NCI-H526 (cell line): ENCODE data around the gene CDH23.

Experiments used
- DNase-seq, 2 experiments: peaks; one replicate each; lab custom pipeline; 2025; lab: John Stamatoyannopoulos, UW

The CDH23 gene

GRCh38 chr10:71537681-71538080 lies 141.0 kb downstream of the CDH23 start:
- DNase-seq, result no peak

- DNase-seq, result no peak
These were observed 142.0 kb downstream of the CDH23 start for GRCh38 chr10:71538608-71539260.

GRCh38 chr10:71539442-71540118 lies 142.9 kb downstream of the CDH23 start:
- DNase-seq, result no peak

GRCh38 chr10:71542478-71542877 lies 145.8 kb downstream of the CDH23 start:
- no peak for DNase-seq

- no peak for DNase-seq
These were observed 147.0 kb downstream of the CDH23 start for GRCh38 chr10:71543608-71544170.

- DNase-seq, result no peak
These were observed 148.3 kb downstream of the CDH23 start for GRCh38 chr10:71545001-71545400.

GRCh38 chr10:71546220-71546619 lies 149.5 kb downstream of the CDH23 start:
- no peak for DNase-seq

- no peak for DNase-seq
These were observed 150.6 kb downstream of the CDH23 start for GRCh38 chr10:71547312-71547711.

GRCh38 chr10:71547876-71548846 lies 151.4 kb downstream of the CDH23 start:
- DNase-seq, result no peak

- no peak for DNase-seq
These were observed 153.2 kb downstream of the CDH23 start for GRCh38 chr10:71549766-71550533.

GRCh38 chr10:71550628-71551027 lies 153.9 kb downstream of the CDH23 start:
- no peak for DNase-seq

GRCh38 chr10:71551970-71552369 lies 155.2 kb downstream of the CDH23 start:
- no peak for DNase-seq

GRCh38 chr10:71553432-71553831 lies 156.7 kb downstream of the CDH23 start:
- peak; percentile 27 to 71 for DNase-seq

GRCh38 chr10:71554671-71555070 lies 158.0 kb downstream of the CDH23 start:
- DNase-seq, result no peak

GRCh38 chr10:71555087-71555723 lies 158.5 kb downstream of the CDH23 start:
- DNase-seq, result no peak

- DNase-seq, result no peak
These were observed 159.0 kb downstream of the CDH23 start for GRCh38 chr10:71555724-71556119.

GRCh38 chr10:71558991-71559390 lies 162.3 kb downstream of the CDH23 start:
- DNase-seq, result no peak

GRCh38 chr10:71561003-71561574 lies 164.4 kb downstream of the CDH23 start:
- no peak for DNase-seq

GRCh38 chr10:71562181-71562580 lies 165.5 kb downstream of the CDH23 start:
- no peak for DNase-seq

- no peak for DNase-seq
These were observed 166.2 kb downstream of the CDH23 start for GRCh38 chr10:71562904-71563303.
